IPS DF 4.7 (cell line): ENCODE results near the gene ELMOD3.
"Not testable (repeated sequence)": the region's sequence is repeated elsewhere in the genome, so short reads cannot be mapped to it uniquely, and the experiment has no call there.

Experiments
- DNase-seq: peaks from one replicate; pipeline ENCODE4 v3.0.0-alpha.2; 2013; ENCODE audit warnings: low spot score; ENCODE audit errors: extremely low read depth

The ELMOD3 gene

GRCh38 chr2:85400541-85401463, 46.2 kb downstream of the ELMOD3 start:
- no peak for DNase-seq

- DNase-seq: no peak
These were observed 46.9 kb downstream of the ELMOD3 start for GRCh38 chr2:85401464-85401805.

GRCh38 chr2:85401844-85402243, 47.3 kb downstream of the ELMOD3 start:
- no peak for DNase-seq

GRCh38 chr2:85405201-85406059, 50.9 kb downstream of the ELMOD3 start:
- no peak for DNase-seq

GRCh38 chr2:85409845-85410583, 55.4 kb downstream of the ELMOD3 start, which contains the start of gene CAPG:
Gene CAPG (minus strand): TSS chr2:85410366. CDS start chr2:85402145, 8,221 bp downstream.
- DNase-seq: no peak

GRCh38 chr2:85410584-85411404, 56.2 kb downstream of the ELMOD3 start:
- no peak for DNase-seq

GRCh38 chr2:85411405-85411748, 56.8 kb downstream of the ELMOD3 start:
- no peak for DNase-seq

GRCh38 chr2:85413592-85414420, 59.2 kb downstream of the ELMOD3 start:
- DNase-seq: no peak

- not testable (repeated sequence) for DNase-seq
These were observed 59.8 kb downstream of the ELMOD3 start for GRCh38 chr2:85414421-85414759.

- DNase-seq: no peak
These were observed 60.4 kb downstream of the ELMOD3 start for GRCh38 chr2:85414761-85415553.

- no peak for DNase-seq
These were observed 61.5 kb downstream of the ELMOD3 start for GRCh38 chr2:85415980-85416650.

GRCh38 chr2:85418132-85419008, 63.8 kb downstream of the ELMOD3 start, which contains the start of gene SH2D6:
Gene SH2D6 (plus strand): TSS chr2:85418714. CDS start chr2:85429466, 10,752 bp downstream.
- DNase-seq: no peak

GRCh38 chr2:85419009-85419675, 64.6 kb downstream of the ELMOD3 start:
- no peak for DNase-seq

- DNase-seq: no peak
These were observed 66.1 kb downstream of the ELMOD3 start for GRCh38 chr2:85420536-85421259.

- no peak for DNase-seq
These were observed 66.9 kb downstream of the ELMOD3 start for GRCh38 chr2:85421260-85422071.
